Thyroid gland (tissue), 4 donors: ENCODE data around the gene DNAH9. TPM values are rescaled to one million over a fixed set of nuclear protein-coding genes. Genes with fewer than 3 reads are reported as not detected.
"Not testable (repeated sequence)": the region's sequence is repeated elsewhere in the genome, so short reads cannot be mapped to it uniquely, and the experiment has no call there.

Experiments
- DNase-seq, 2 donors: peaks; one replicate each; pipeline ENCODE4 v3.0.0-alpha.2; 2019
- H3K27ac ChIP-seq, 3 donors: fragments of 200-600 bp; sonication (generic); 1 replicate in 2 of 3; 2 replicates in 1 of 3; pipeline ENCODE4 v1.5.1; 2016 to 2019; ENCODE audit warnings: mild to moderate bottlenecking in 1 of 3, moderate library complexity in 1 of 3
- H3K27me3 ChIP-seq: fragments of 200-600 bp; sonication (generic); one replicate; pipeline ENCODE4 v1.5.1; 2019
- H3K36me3 ChIP-seq, 2 donors: fragments of 200-600 bp; sonication (generic); one replicate each; pipeline ENCODE4 v1.5.1; 2016 to 2019
- H3K4me1 ChIP-seq, 2 donors: fragments of 200-600 bp; sonication (generic); one replicate each; pipeline ENCODE4 v1.5.1; 2017 to 2019
- H3K4me3 ChIP-seq, 3 donors: fragments of 200-600 bp; sonication (generic); replicated peaks in 1 of 3; 1 replicate in 2 of 3; 2 replicates in 1 of 3; pipeline ENCODE4 v1.5.1; 2016; ENCODE audit warnings: mild to moderate bottlenecking in 1 of 3
- H3K9me3 ChIP-seq: fragments of 200-600 bp; sonication (generic); one replicate; pipeline ENCODE4 v1.5.1; 2017
- POLR2A ChIP-seq, 2 donors: fragments of 450-650 bp; IDR thresholded peaks; one replicate each; pipeline ENCODE4 v1.6.1; 2017; ENCODE audit warnings: antibody characterized with exemption in 2 of 2, mild to moderate bottlenecking in 2 of 2, moderate library complexity in 1 of 2
- WGBS, 2 donors: methylation state at CpG; one replicate each; pipeline ENCODE4 v1.1.5; 2017; 5-methylcytosine and 5-hydroxymethylcytosine counted together
- intact Hi-C: fragments of 100-400 bp; cut with DNase I; formaldehyde crosslinking; loops from one replicate; pipeline ENCODE4 v1.15.1; 2023
- total RNA-seq, 4 donors: library from RNA; depleted of rRNA; stranded (reverse); fragments of >200 nt; gene quantifications; one replicate each; pipeline ENCODE4 v1.2.3, GENCODE V29; 2016
- TF ChIP-seq, protein P1 (sequence below), 6 experiments: fragments of 200-600 bp in 3 of 6; fragments of 450-650 bp in 3 of 6; sonication (generic) in 3 of 6; IDR thresholded peaks; one replicate each; pipeline ENCODE4 v1.5.1; 2016 to 2019; ENCODE audit warnings: antibody characterized with exemption in 6 of 6, mild to moderate bottlenecking in 2 of 6, inconsistent platforms in 1 of 6, moderate library complexity in 1 of 6

The DNAH9 gene
- total RNA-seq, 4 donors from 2014 or later, result under 0.01 to 4.3 (median 2.3) TPM

DNA sequence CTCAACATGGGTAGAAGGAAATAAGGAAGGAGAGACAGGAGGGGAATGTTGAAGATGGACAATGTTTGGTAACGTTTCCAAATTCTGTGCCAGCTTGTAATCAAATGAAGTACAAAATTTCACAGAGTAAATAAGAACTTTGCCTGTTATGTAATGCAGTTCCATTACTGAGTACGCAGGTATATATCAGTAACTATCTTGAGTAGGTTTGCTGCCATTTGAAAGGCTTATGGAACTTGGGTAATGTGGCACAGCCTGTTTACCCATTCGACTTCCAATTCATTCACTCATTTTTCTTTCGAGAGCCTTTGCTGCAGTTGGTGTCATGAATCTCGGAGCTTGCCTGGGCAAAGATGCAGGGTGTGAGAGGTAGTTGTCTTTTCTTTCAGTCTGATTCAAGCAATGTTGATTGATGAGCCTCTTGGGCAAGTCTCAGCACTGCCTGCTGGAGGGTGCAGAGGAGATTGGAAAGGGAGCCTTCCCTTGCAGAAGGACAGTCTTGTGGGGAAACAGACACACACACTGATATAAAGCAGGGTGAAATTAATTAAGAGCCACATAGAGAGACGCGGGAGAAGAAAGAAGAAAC lies 345.6 kb downstream of the DNAH9 start:
- Histone ChIP-seq H3K9me3 (no peaks in the 10 kb centered on the region), H3K4me1 (no peaks in the 10 kb centered on the region), H3K36me3 (no peaks in the 10 kb centered on the region), H3K27me3 (no peaks in the 10 kb centered on the region), H3K27ac (no peak overlapping the region), H3K4me3 (no peak overlapping the region)
- 85 to 91% methylated on average over 7 of the region's 7 CpGs for WGBS, 2 donors
- DNase-seq, result no peak
- intact Hi-C loops, result no loop called here
- TF ChIP-seq POLR2A (IDR thresholded peaks at IDR 0.05), result no peak
- TF ChIP-seq, protein P1, sequence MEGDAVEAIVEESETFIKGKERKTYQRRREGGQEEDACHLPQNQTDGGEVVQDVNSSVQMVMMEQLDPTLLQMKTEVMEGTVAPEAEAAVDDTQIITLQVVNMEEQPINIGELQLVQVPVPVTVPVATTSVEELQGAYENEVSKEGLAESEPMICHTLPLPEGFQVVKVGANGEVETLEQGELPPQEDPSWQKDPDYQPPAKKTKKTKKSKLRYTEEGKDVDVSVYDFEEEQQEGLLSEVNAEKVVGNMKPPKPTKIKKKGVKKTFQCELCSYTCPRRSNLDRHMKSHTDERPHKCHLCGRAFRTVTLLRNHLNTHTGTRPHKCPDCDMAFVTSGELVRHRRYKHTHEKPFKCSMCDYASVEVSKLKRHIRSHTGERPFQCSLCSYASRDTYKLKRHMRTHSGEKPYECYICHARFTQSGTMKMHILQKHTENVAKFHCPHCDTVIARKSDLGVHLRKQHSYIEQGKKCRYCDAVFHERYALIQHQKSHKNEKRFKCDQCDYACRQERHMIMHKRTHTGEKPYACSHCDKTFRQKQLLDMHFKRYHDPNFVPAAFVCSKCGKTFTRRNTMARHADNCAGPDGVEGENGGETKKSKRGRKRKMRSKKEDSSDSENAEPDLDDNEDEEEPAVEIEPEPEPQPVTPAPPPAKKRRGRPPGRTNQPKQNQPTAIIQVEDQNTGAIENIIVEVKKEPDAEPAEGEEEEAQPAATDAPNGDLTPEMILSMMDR (IDR thresholded peaks at IDR 0.05), result no peak

DNA sequence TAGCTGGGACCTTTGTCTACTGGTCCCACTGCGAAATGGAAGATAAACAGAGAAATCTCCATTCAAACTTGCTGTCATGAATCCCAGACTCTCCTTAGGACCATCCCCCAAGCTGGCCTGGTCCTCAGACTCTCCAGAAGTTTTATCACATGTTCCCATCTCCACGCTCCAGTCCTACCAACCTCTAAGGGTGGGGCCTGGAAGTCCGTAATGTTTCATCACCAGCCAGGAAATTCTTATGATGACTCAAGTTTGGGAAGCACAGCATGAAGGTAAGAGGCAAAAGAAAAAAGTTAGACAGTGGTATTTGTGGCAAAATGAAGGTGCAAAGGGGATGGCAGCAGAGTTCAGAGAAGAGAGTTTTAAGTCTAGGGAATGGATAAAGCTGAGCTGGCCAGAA lies 346.3 kb downstream of the DNAH9 start:
- Histone ChIP-seq H3K4me3 (no peak overlapping the region), H3K36me3 (no peaks in the 10 kb centered on the region), H3K4me1 (no peaks in the 10 kb centered on the region), H3K27me3 (no peaks in the 10 kb centered on the region), H3K9me3 (no peaks in the 10 kb centered on the region), H3K27ac (no peak overlapping the region)
- 69 to 76% methylated on average over 3 of the region's 3 CpGs for WGBS, 2 donors
- DNase-seq, result no peak
- no peak for TF ChIP-seq POLR2A (IDR thresholded peaks at IDR 0.05)
- TF ChIP-seq, protein P1 (IDR thresholded peaks at IDR 0.05), result no peak
- intact Hi-C loops, result no loop called here

DNA sequence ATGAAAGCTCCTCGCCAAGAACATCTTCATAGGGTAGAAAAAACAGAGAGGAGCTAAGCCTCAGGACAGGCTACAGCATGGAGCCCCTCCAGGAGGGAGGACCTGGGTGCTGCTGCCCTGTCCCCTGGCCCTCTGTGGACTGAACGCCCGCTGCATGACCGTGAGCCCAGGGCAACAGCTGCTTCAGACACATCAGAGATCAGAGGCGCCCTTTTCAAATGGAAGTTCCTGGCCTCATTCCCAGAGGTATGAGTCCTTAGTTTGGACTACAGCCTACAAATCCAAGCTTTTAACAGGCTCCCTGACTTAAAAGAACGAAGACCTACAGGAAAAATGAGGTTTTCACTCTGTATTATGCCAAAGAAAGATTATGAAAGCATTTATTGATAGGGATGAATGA lies 350.5 kb downstream of the DNAH9 start:
- intact Hi-C loops, result no loop called here
- no peak overlapping the region for H3K4me3 ChIP-seq
- H3K9me3 ChIP-seq, result no peaks in the 10 kb centered on the region
- peak; percentile 35 to 43 for DNase-seq
- TF ChIP-seq POLR2A (IDR thresholded peaks at IDR 0.05), result no peak
- TF ChIP-seq, protein P1 (IDR thresholded peaks at IDR 0.05), result no peak
- no peaks in the 10 kb centered on the region for H3K4me1 ChIP-seq
- no peak overlapping the region for H3K27ac ChIP-seq
- H3K27me3 ChIP-seq, result no peaks in the 10 kb centered on the region
- 8 to 42% methylated on average over 6 of the region's 6 CpGs for WGBS, 2 donors
- H3K36me3 ChIP-seq, result no peaks in the 10 kb centered on the region

DNA sequence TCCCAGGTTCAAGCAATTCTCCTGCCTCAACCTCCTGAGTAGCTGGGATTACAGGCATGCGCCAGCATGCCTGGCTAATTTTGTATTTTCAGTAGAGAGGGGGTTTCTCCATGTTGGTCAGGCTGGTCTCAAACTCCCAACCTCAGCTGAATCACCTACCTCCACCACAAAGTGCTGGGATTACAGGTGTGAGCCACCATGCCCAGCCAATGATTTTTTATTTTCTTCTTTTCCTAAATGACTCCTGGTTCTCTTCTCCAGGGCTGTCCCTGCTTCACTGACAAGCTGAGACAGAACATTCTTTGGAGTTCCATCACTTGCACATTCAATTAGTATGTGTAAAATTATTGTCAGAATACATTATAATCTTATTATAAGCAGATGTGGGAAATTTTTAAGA lies 351.3 kb downstream of the DNAH9 start:
- 100% methylated on average over 1 of the region's 1 CpG for WGBS, 2 donors
- H3K9me3 ChIP-seq, DNase-seq: not testable (repeated sequence)

DNA sequence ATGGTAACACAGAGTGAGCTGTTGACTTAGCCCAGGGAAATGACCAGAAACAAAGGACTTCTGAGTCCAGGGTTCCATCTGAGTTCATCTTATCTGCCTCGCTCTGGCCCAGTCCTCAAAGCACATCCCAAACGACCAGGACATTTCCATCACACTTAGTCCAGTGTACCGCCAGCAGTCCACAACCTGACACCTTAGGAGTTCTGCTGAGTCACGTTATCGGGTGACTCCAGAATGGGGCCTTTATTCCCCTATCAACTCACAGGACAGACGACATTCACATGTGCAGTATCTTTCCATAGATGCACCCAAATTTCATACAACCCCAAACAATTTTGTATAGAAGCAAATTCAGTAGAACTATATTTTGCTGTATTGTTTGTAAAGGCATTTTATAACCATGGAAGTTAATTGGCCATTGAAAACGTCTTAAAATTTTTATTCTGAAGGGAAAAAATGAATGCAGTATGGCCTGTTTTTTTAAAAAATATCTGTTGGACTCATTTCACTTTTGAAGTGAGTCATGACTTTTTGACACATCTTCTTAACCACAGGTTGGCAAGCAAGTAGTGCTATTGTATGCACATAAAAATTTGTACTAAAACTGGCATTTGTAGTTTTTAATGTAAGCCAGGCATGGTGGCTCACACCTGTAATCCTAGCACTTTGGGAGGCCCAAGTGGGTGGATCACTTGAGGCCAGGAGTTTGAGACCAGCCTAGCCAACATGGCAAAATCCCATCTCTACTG lies 352.7 kb downstream of the DNAH9 start:
- no peaks in the 10 kb centered on the region for H3K27me3 ChIP-seq
- no peak overlapping the region for H3K27ac ChIP-seq
- intact Hi-C loops, result no loop called here
- no peaks in the 10 kb centered on the region for H3K9me3 ChIP-seq
- H3K4me3 ChIP-seq, result no peak overlapping the region
- TF ChIP-seq, protein P1 (IDR thresholded peaks at IDR 0.05), result no peak
- no peak for TF ChIP-seq POLR2A (IDR thresholded peaks at IDR 0.05)
- no peak for DNase-seq
- 75 to 85% methylated on average over 7 of the region's 7 CpGs for WGBS, 2 donors
- no peaks in the 10 kb centered on the region for H3K36me3 ChIP-seq
- no peaks in the 10 kb centered on the region for H3K4me1 ChIP-seq

More for the DNA sequence above, 351.3 kb downstream of the DNAH9 start:
- H3K36me3 ChIP-seq, H3K4me3 ChIP-seq, H3K4me1 ChIP-seq, H3K27ac ChIP-seq, H3K27me3 ChIP-seq, intact Hi-C loops: not testable (repeated sequence)
